ENCODE measurements around the gene POLR2E.
A peak's percentile ranks its signal among the peaks of the same experiment; 100 is the strongest.
"Not testable (repeated sequence)": the region's sequence is repeated elsewhere in the genome, so short reads cannot be mapped to it uniquely, and the experiment has no call there.

POLR2E gene
- total RNA-seq: 49.2 reads per million, percentile 68 among the genes with 10 or more reads in this experiment

DNA sequence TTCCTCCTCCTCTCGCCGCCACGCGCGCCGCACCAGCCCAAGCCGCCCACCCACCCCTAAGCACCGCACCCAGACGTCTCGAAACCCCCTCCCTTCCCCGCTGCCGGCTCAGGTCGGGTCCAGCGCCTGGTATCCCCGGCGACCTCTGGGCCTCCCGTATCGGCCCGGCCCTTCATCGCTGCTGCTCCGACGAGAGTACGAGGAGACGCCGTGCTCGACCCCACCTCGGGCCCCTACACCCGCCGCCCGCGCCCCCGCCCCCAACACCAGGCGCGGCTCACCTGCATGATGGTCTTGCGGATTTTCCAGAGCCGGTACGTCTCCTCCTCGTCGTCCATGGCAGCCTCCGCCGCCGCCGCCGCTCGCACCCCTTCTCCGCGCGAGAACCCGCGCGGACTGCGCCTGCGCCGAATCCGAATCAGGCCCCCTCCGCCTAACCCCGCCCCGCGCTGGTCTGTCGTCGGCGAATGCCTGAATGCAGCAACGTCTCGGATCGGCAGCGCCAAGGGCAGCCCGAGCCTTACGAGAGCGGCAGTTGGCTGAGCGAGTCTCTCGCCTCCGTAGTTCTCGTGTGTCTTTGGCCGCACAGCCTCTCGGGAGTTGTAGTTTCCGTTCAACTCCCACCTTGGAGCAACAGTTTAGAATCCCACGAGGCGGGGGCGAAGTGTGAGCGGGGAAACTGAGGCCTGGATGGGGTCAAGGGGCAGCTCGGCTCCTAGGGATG lies at the start of gene POLR2E:
Gene POLR2E, minus strand, starts transcription at position 398 of the 724 bp plus-strand sequence. Its CDS starts 60 bp downstream, at position 338.
- peak; percentile 99 for DNase-seq

DNA sequence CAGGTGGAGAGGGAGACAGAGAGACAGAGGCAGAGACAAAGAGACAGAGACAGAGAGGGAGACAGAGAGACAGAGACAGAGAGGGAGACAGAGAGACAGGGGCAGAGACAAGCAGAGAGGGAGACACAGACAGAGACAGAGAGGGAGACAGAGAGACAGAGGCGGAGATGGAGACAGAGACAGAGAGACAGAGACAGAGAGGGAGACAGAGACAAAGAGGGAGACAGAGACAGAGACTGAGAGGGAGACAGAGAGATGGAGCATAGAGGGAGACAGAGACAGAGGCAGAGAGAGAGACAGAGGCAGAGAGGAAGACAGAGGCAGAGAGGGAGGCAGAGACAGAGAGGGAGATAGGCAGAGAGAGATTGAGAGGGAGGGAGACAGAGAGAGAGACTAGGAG lies 49.6 kb upstream of the POLR2E start:
- no peak for DNase-seq

DNA sequence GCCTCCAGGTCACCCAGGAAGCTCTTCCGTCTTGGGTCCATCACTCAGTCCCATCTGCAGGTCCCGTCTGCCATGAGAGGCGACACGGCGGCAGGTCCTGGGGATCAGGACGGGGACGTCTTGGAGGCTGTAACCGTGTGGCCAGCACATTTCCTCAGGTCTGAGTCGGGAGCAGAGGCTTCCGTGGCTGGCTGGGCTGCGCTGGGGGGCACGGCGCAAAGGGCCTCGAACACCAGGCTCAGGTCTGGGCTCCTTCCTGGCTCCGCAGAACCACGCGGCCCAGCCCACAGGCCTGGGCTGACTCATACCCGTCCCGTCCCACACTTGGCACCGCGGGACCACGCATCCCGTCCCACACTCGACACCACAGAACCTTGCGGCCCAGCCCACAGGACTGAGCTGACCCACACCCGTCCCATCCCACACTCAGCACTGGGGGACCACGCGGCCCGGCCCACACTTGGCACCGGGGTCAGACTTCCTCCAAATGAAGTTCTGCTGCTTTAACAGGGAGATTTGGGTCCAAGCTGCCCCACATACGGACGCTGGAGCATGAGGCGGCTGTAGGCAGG lies 48.7 kb upstream of the POLR2E start:
- no peak for DNase-seq

DNA sequence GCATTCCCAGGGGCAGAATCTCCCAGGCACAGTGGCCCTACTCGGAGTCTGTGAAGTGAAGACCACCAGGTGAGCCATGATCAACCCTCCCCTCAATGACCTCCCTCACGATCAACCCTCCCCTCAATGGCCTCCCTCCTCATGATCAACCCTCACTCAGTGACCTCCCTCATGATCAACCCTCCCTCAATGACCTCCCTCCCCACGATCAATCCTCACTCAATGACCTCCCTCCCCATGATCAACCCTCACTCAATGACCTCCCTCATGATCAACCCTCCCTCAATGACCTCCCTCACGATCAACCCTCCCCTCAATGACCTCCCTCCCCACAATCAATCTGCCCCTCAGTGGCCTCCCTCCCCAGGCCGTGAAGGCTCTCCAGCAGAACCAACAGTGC lies 46.8 kb upstream of the POLR2E start:
- DNase-seq: no peak

DNA sequence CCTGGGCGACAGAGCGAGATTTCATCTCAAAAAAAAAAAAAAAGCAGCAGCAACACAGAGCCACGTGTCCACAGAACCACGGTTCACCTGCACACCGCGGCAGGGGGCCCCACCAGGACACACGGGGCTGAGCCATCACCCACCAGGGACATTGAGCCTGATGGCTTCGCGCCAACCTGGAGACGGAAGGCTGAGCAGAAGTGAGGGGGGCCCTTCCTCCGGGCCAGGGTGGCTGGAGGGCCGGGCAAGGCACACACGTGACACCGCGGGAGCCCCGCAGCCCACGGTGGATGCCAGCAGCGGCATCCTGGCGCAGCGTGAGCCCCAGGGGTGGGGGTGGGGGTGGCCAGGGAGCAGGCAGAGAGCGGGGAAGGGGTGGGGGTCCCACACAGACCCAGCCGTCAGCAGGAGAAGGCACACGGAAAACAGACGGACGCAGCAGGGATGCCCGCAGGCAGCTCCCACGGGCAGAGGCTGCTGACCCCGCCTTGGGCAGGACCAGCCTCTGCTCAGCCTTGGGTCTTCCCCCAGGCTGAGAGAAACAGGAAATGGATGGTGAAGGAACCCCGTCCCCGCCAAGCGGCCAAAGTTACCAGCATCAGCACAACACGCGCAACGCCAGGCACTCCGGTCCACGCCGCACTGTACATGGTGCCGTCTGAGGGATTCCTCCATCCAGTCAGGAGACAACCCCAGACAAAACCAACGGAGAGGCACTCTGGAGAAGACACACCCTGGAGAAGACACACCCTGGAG lies 45.3 kb upstream of the POLR2E start:
- no peak for DNase-seq

DNA sequence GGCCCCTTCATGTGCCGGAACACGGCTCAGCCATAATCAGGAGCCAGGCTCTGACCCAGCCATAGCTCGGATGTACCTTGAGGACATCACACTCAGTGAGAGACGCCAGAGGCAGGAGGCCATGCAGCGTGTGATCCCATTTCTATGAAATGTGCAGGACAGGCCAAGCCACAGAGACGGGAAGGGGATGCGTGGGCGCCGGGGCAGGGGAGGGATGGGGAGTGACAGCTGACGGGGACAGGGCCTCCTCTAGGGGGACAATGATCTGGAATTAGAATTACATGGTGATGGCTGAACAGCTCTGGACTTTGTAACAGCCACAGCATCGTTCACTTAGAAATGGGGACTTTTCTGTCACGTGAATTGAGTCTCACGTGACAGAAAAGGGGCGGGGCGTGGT lies 44.0 kb upstream of the POLR2E start:
- no peak for DNase-seq

DNA sequence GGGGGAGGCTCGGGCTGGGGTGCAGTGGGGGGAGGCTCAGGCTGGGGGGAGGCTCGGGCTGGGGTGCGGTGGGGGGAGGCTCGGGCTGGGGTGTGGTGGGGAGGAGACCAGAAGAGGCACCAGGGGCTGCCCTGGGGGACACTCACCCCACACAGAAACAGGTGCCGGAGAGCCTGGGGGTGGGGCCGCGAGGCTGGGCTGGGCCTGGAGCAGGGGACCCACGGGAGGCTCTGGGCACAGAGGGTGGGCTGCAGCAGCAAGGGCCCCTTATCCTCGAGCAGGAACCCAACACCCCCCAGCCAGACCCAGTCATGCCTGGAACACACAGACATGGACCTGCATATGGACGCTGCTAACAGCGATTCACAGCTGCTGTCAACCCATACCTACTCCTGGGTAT lies 42.9 kb upstream of the POLR2E start:
- no peak for DNase-seq

DNA sequence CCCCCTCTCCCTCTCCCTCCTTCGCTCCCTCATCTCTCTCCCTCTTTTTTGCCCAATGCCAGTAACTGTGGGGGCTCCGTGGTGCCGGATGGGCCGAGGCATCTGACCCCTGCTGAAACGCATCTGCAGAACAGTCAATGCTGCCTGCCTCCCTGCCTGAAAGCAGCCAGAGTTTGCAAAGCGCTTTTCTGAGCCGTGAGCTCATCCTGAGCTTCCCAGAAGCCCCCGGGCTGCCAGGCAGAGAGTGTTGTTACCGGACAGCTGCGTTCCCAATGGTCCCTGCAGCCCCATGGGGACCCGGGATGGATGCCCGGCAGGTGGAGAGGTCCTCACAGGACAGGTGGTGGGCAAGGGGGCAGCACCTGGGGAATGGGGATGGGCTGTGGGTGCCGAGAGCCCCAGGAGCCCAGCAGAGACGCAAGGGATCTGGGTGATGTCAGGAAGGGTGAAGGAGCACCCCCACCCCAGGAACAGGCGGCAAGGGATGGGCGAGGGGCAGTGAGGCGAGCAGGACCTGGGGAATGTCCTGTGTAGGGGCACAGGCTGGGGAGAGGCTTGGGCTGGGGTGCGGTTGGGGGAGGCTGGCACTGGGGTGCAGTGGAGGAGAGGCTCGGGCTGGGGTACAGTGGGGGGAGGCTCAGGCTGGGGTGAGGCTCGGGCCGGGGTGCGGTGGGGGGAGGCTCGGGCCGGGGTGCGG lies 41.6 kb upstream of the POLR2E start:
- DNase-seq: no peak

DNA sequence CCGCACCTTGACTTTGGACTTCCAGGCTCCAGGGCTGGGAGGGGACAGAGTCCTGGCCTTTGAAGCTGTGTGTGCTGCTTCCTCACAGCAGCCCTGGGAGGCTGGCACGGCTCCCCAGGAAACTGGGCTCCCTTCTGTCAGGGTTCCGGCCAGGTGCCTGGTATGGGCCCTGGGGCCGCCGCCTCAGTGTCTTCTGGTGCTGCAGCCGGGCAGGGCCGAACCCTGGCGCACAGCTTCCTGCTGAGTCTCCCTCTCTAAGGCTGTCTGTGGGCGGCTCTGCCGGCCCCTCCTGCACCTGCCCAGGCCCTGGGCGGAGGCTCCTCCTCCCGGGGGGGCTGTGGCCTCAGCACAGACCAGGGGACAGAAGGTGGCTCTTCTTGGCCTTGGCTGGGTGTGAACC lies 41.0 kb upstream of the POLR2E start:
- DNase-seq: no peak

DNA sequence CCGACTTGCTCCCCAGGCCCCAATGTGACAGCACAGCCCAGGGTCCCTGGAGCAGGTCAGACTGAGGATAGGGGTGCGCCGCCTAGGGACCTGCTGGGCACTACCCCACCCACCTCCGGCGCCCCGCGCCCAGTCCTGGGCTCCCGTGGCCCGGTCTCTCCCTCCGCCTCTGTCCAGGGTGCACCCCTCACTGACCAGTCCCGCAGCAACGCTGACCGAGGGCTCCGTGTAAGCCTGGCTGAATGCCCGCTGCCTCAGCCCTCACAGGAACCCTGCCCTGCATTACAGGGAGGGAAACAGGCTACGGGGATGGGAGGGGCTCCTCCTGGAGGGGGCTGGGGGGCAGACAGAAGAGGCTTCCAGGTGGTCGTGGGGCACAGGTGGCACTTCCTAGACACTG lies 40.3 kb upstream of the POLR2E start:
- no peak for DNase-seq

DNA sequence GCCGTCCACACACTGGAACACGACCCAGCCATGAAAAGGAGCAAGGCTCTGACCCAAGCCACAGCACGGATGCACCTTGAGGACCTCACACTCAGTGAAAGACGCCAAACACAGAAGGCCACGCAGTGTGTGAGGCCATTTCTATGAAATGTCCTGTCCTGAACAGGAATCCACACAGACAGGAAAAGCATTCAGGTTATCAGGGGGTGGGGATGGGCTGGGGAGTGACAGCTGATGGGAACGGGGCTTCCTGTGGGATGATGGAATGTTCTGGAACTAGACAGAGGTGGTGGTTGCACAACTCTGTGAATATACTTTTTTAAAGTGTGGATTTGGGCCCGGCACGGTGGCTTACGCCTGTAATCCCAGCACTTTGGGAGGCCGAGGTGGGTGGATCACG lies 39.3 kb upstream of the POLR2E start:
- DNase-seq: no peak

DNA sequence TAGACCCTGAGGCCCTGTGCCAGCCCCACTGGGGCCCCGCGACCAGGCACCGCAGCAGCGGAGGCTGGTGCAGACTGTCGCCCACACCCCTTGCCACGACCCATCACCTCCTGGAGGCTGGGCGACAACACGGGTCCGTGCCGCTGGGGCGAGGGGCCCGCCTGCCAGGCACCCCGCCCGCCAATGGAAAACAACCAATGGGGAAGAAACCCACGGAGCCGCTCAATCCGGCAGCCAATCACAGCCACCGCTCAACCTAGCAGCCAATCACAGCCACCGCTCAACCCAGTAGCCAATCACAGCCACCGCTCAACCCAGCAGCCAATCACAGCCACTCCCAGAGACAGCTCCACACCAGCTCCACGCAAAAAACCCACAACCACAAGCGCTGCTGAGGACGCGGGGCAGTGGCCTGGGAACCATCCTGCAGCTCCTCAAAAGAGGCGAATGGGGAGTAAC lies 38.3 kb upstream of the POLR2E start:
- DNase-seq: peak; percentile 72

DNA sequence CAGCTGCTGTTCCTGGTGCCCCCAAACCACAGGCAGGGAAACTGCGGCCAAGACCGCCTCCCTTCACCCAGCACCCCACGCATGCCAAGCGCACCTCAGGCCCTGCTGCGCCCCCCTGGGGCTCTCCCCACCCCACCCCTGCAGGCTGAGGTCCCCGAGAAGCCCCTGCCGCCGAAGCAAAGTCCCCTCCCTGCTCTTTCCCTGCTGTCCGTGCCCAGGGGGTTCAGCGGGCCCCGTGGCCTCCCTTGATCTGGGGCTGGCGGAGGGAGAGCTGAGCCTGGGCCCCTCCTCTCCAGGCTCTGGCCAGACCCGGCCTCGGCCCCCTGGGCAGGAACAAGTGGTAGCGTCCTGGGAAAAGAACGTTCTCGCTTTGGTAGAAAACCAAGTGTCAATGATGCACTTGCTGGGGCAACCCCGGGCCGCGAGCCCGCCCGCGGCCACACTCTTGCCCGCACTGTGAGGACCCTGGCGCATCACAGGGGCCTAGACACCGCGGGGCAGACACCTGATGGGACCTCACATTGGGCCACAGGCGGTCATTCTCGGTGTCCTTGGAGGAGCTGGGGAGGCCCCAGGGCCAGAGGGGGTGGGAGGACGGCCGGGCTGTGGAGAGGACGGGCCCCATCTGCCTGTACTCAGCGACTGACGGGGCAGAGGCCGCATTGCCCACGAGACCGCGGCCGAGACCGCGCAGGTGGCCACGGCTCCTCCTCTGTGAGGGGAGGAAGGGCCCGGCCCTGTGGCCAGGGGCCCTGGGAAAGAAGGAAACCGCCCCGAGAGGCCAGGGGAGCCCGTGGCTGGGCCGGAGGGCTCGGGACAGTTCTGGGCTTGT lies 37.6 kb upstream of the POLR2E start:
- DNase-seq: no peak

DNA sequence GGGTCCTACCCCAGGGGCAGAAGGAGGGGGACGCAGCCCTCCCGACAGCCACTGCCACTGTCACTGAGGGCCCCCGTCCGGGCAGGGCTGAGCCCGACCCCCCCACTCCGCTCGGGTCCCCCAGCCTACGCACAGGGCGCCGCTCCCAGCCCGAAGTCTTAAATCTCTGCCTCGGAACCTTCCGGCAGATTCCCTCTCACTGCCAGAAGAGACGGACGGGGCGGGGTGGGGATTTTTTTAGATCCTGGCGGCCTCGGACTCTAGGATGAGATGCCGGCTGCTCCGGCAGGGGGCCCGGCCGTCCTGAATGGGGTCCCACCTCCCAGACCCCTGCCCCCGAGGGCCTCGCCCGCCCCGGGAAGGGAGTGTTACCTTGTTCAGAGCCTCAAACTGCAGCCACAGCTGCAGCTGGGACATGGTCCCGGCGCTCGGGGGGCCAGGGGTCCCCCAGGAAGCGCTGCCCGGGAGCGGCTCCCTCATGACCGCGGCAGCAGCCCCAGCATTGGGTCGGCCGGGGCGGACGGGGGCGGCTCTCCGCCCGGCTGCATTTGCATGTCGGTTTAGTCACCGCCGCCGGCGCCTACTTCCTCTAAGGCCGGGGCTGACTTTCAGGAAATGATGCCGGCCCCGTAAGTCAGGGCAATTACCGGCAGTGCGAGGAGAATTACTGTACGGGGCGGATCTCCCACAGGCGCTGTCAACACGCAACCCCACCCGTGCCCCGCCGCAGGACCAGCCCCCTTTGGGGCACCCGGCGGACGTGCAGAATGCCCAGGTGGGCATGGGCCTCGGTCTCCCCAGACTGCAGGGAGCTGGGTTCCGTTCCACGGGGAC lies 36.8 kb upstream of the POLR2E start:
- DNase-seq: peak; percentile 82

DNA sequence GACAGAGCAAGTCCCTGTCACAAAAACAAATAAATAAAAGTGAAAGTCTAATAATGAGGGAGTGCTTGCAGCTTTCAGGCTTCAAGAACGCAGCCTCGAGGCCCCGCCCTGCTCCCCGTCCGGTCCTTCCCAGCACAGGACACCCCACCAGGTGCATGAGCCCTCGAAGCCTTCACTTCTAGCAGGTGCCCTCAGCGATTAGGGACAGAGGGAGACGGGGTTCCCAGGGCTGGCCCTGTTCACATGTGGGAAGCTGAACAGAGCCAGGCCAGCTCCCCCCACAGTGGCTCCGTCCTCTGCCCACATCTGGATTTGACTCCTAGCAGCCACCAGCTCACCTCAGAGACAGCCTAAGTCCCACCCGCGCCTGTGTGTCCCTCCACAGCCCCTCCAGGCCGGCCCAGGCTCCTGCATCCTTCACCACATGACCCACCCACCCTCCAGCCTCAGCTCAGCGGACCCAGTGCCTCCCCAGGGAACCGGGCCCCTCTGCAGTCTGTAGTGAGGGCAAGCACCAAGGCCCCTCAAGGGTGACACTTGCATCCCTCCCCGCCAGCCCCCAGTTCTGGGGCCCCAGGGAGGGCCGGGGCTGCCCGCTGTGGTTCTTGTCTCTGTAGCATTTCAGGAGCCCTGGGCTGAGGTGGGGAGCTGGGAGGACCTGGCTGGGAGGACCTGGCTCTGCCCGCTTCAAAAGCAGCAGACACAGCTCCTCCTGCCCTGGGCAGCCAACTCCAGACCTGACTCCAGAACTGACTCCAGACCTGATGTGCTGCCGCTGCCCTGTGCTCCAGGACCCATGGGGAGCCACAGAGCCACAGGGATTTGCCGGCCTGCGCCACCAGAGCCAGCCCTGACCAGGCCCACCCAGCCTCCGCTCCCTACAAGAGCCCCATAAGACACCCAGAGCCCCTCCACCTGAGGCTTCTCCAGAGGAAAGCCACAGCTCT lies 35.9 kb upstream of the POLR2E start:
- DNase-seq: peak; percentile 37

DNA sequence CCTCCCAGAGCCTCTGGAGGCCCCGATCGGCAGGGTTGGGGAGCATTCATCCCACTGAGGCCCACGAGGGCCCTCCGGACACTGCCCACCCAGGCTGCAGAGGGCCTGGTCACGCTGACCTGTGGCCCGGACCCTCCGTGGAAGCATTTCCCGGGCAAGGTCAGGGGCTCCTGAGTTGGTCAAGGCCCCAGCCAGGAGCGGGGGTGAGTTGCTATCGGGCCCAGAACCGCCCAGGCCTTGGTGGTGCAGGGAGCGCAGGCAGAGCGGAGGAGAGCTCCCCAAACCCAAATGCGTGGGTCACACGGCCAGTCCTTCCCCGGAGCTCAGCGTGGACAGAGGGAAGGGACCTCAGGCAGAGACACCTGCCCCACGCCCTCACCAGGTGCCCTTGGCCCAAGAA lies 34.4 kb upstream of the POLR2E start:
- DNase-seq: no peak

DNA sequence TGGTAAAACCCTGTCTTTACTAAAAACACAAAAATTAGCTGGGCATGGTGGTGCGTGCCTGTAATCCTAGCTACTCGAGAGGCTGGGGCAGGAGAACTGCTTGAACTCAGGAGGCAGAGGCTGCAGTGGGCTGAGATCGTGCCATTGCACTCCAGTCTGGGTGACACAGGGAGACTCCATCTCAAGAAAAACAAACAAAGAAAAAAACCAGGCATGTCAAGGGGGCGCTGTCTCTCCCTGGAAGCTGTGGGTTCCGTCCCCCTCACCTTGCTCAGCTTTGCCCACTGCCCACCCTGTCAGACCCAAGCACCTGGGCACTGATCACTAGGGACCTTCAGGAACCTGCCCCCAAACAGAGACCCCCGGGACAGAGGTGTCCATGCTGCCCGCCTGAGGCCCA lies 33.9 kb upstream of the POLR2E start:
- DNase-seq: not testable (repeated sequence)

DNA sequence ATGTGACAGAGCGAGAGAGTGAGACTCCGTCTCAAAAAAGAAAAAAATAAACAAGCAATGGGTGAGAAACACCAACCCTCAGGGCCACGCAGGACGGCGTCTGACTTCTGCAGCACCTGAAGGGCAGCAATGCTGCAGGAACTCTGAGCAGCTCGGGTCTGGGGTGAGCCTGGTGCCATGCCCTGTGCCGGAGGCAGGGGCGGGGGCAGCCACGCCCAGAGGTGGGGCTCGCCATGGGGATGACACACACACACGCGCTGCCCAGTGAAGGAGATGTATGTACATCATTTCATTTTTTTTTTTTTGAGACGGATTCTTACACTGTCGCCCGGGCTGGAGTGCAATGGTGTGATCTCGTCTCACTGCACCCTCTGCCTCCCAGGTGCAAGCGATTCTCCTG lies 32.9 kb upstream of the POLR2E start:
- no peak for DNase-seq

DNA sequence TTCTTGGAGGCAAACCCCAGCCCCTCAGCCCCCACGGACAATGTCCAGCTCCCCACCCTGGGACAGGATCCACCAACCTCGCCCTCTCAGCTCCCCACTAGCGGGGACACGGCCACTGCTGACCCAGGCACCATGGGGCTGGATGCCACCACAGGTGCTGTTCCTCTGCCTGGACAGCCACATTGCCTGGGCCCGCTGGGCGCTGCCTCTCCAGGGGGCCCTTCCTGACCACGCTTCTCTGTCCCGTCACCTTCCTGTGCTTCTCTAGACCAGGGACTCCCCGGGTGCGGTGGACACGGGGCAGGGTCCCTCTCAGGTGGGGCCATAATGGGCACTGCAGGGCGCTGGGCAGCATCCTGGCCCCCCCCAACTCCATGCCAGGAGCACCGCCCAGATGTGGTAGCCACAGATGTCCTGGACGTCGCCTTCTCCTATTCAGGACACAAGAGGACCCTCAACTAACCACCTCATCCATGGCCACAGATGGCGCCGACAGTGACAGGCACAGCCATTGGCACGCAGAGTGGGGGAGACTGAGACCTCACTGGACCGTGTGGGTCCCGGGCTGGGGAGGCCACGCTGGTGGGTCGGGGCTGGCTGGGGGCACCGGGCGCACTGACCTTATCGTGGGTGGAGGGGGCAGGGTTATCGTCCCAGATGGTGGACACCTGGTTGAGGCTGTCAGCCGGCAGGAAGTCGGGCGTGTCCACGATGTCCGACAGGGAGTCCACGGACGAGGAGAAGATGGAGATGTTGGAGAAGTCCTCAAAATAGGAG lies 32.0 kb upstream of the POLR2E start:
- no peak for DNase-seq

Measured in effector CD4-positive, alpha-beta T cell (primary cell).